ENCODE data around the gene PRDX1. TPM values are rescaled to one million over a fixed set of nuclear protein-coding genes. Genes with fewer than 3 reads are reported as not detected.

The PRDX1 gene
- total RNA-seq: 759 and 904 TPM in 2 replicates

GRCh38 chr1:45521413-45522323 is at the start of gene PRDX1:
Gene PRDX1, minus strand, starts transcription at chr1:45521884. Its CDS starts 2,841 bp downstream, at chr1:45519043.
- peak; percentile 95 for DNase-seq (ENCODE audit: low read depth in 2 of 2)

GRCh38 chr1:45570631-45571030 is 48.9 kb upstream of the PRDX1 start:
- DNase-seq (ENCODE audit: low read depth in 2 of 2): no peak

- DNase-seq (ENCODE audit: low read depth in 2 of 2): peak; percentile 80 to 83
Observed at GRCh38 chr1:45569962-45570581, 48.4 kb upstream of the PRDX1 start.

- no peak for DNase-seq (ENCODE audit: low read depth in 2 of 2)
Observed at GRCh38 chr1:45569571-45569961, 47.9 kb upstream of the PRDX1 start.

- no peak for DNase-seq (ENCODE audit: low read depth in 2 of 2)
Observed at GRCh38 chr1:45568421-45568820, 46.7 kb upstream of the PRDX1 start.

GRCh38 chr1:45567911-45568310 is 46.2 kb upstream of the PRDX1 start:
- no peak for DNase-seq (ENCODE audit: low read depth in 2 of 2)

- peak; percentile 45 to 46 for DNase-seq (ENCODE audit: low read depth in 2 of 2)
Observed at GRCh38 chr1:45566722-45567121, 45.0 kb upstream of the PRDX1 start.

GRCh38 chr1:45563843-45564242 is 42.2 kb upstream of the PRDX1 start:
- no peak for DNase-seq (ENCODE audit: low read depth in 2 of 2)

- no peak for DNase-seq (ENCODE audit: low read depth in 2 of 2)
Observed at GRCh38 chr1:45557422-45557944, 35.8 kb upstream of the PRDX1 start.

GRCh38 chr1:45554198-45554597 is 32.5 kb upstream of the PRDX1 start:
- no peak for DNase-seq (ENCODE audit: low read depth in 2 of 2)

GRCh38 chr1:45552331-45552730 is 30.6 kb upstream of the PRDX1 start:
- DNase-seq (ENCODE audit: low read depth in 2 of 2): no peak

- no peak for DNase-seq (ENCODE audit: low read depth in 2 of 2)
Observed at GRCh38 chr1:45551684-45552083, 30.0 kb upstream of the PRDX1 start.

- DNase-seq (ENCODE audit: low read depth in 2 of 2): peak; percentile 83 to 93
Observed at GRCh38 chr1:45550401-45551351, 29.0 kb upstream of the PRDX1 start, which contains the start of gene AKR1A1. Gene AKR1A1, plus strand, starts transcription at chr1:45550826. Its CDS starts 10,969 bp downstream, at chr1:45561795.

GRCh38 chr1:45545553-45546310 is 24.0 kb upstream of the PRDX1 start:
- DNase-seq (ENCODE audit: low read depth in 2 of 2): no peak

GRCh38 chr1:45545019-45545493 is 23.4 kb upstream of the PRDX1 start:
- DNase-seq (ENCODE audit: low read depth in 2 of 2): peak in 1 of 2 donors; percentile 37

GRCh38 chr1:45544530-45544929 is 22.8 kb upstream of the PRDX1 start:
- no peak for DNase-seq (ENCODE audit: low read depth in 2 of 2)

GRCh38 chr1:45543581-45544417 is 22.1 kb upstream of the PRDX1 start:
- DNase-seq (ENCODE audit: low read depth in 2 of 2): peak; percentile 90 to 98

- no peak for DNase-seq (ENCODE audit: low read depth in 2 of 2)
Observed at GRCh38 chr1:45542591-45542990, 20.9 kb upstream of the PRDX1 start.

GRCh38 chr1:45541193-45541592 is 19.5 kb upstream of the PRDX1 start:
- no peak for DNase-seq (ENCODE audit: low read depth in 2 of 2)
